GM19467 (cell line): ENCODE measurements around the gene B4GALT1.

Experiments used
- ATAC-seq: cut with Tn5 transposase; IDR thresholded peaks from one replicate; pipeline ENCODE4 v1.9.1; 2021; ENCODE audit warnings: mild to moderate bottlenecking, moderate library complexity; ENCODE audit not compliant: unreplicated experiment

B4GALT1 gene

GRCh38 chr9:33167084-33167971 lies at the start of gene B4GALT1:
Gene B4GALT1 (minus strand): TSS chr9:33167336. CDS start chr9:33167169, 167 bp downstream.
- peak; percentile 50 for ATAC-seq

DNA sequence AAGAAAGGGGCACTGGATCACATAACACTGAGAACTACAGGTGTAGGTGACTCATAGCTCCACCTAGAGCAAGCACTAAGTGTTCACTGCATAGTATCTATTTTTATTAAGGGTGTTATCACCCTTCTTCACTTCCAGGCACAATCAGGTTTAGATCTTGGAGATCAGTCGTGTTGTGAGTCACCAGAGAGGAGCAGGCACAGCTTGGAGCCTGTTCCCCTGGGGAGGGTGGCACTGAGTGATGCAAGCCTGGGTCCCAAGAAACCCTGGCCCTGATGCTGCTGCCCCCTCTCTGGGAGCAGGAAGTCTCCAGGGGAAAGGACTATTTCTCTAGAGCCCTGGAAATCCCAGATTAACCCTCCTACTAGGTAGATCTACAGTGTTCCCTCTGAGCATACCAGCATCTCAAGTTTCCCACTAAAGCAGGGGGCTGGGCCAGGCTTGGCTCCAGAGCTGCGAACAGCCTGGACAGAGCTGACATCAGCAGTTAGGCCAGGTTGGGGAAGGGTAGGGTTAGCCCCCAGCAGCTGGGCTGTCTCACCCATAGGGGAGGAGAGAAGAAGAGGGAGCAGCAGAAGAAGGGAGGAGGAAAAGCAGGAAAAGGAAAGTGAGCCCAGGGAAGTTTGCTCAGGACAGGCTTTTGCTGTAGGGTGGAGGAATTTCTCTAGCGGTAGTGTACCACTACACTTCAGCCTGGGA lies 44.7 kb upstream of the B4GALT1 start:
- no peak for ATAC-seq

- no peak for ATAC-seq
Measured at GRCh38 chr9:33210006-33210715, 43.0 kb upstream of the B4GALT1 start.

- ATAC-seq: no peak
Measured at GRCh38 chr9:33209394-33209793, 42.3 kb upstream of the B4GALT1 start.

GRCh38 chr9:33202552-33203201 lies 35.5 kb upstream of the B4GALT1 start:
- peak; percentile 100 for ATAC-seq

DNA sequence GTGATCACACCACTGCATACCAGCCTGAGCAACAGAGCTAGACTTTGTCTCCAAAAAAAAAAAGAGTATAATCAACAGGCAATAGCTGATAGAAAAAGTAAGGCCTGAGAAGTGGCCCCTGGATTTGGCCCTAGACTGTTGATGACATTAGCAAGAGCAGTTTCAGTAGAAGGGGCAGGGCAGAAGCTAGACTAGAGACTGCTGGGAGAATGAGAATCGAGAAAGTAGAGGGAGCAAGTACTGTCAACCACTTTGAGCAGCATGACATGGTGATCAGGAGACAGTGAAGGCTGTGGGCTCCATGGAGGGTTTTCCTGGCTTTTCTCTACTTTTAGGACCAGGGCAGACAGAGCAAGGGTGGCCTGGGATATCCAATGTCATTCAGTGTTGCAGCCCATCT lies 34.9 kb upstream of the B4GALT1 start:
- ATAC-seq: peak; percentile 38

DNA sequence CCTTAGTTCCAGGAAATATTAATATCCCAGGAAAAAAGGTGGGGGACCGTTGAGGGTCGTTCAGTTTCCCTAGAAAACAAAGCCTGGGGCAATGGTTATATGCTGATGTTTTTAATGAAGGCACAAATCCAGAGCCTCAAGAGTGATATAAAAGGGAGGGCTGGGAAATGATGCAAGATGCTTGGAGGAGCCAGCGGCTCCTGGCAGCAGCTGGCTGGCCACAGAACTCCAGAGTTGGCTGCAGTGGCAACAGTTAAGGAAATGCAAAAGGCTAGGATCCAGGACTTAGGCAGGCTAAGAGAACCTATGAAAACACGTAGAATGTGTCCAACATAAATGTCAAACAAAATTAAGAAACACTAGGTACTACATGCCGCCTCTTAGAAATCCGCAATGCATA lies 31.0 kb upstream of the B4GALT1 start:
- ATAC-seq: no peak

- ATAC-seq: no peak
Measured at GRCh38 chr9:33197279-33198152, 30.4 kb upstream of the B4GALT1 start.

DNA sequence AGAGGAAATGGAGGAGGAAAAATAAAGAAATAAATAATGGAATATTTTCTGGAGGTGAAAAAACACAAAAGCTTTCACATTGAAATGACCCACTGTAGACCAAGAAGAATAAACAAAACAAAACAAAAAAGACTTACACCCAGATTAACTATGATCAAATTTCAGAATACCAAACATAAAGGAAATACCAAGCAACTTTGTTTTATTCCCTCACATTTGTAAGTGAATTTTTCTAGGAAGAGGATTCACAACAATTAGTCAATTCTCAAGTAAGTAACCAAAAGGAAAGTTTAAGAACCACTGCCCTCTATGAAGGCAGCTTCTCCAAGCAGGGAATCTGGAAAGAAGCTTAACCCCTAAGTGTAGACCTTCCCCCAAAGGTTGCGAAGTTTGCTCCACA lies 29.6 kb upstream of the B4GALT1 start:
- no peak for ATAC-seq

- ATAC-seq: no peak
Measured at GRCh38 chr9:33193818-33194217, 26.7 kb upstream of the B4GALT1 start.

DNA sequence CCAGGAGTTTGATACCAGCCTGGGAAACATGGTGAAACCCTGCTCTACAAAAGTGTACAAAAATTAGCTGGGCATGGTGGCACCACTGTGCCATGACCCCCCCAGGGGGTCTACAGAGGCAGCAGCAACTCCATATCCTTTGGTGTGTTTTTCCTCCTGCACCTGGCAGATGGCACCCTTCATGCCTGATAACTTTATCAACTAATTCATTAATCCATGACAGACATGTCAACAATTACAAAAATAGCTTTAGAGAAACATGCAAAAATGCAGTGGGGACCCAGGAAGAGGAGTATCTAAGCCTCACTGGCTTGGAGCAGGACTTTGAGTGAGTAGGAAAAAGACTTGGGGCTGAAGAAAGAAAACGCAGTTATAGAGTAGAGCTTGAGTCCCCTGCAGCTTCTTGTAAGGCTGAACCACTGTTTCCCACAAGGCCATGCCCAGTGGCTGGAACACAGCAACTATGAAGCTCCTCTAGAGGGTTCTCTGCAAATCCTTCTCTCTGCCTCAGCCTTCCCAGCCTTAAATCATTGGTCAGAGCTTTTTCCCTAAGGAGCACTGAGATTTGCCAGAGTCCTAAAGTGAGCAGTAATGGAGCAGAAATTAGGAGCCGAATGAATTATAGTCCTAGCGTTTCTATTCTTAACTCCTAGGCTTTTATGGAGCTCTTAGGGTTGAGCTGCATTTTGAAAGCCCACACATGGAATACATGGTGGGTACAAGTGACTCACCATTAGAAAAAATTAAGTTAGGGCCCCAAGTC lies 25.5 kb upstream of the B4GALT1 start:
- ATAC-seq: no peak

- no peak for ATAC-seq
Measured at GRCh38 chr9:33190021-33190705, 23.0 kb upstream of the B4GALT1 start.

DNA sequence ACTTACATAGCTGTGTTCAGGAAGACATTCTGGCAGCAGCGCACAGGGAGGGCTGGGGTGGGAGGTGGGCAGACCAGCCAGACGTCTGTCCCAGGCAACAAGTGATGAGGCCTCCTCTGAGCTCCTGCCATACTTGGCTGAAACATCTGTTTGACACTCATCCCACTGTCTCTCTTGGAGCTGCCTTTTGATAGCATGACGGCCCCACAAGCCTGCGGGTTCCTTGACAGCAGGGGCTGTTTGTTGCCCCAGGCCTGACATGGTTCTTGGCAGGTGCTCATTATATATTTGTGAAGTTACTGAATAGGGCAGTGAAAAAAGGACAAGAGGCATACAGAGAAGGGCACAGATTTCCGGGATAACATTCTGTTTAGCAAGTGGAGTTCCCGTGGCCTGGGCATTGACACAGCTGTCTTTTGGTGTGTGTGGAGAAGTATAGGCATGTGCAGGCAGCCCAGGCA lies 22.2 kb upstream of the B4GALT1 start:
- no peak for ATAC-seq

- ATAC-seq: no peak
Measured at GRCh38 chr9:33188711-33189110, 21.6 kb upstream of the B4GALT1 start.

- no peak for ATAC-seq
Measured at GRCh38 chr9:33187519-33188218, 20.5 kb upstream of the B4GALT1 start.

DNA sequence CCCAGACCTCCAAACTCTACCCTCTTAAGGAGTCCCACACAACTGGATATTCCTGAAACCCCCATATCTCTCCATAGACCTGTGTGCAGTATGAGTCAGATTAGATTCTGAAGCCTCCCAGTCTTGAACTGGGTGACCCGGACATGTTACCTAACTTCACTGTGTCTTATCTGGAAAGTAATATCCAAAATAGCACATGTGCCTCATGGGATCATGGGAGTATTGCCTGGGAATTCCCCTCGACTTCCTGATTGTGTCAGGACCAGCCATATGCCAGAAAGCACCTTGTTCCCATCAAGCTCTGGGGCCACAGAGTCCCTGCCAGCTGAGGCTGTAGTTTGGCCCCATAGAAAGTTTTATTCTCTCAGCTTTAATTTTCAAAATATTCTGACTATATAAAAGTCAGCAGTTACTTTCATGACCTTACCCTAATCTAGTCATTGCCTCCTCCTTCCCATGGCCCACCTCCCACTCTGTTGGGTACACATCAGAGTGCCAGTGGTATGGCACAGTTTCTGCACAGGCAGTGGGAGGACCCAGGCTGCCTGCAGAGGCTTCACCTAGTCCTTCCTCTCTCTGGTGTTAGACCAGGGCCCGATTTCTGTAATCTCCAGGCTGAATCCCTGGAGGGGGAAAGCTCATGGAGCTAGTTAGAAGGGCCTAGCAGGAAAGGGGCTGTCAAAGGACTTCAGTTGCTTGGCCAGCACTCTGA lies 19.5 kb upstream of the B4GALT1 start:
- ATAC-seq: no peak

GRCh38 chr9:33185858-33186257 lies 18.7 kb upstream of the B4GALT1 start:
- no peak for ATAC-seq
